VCaP (cell line): ENCODE measurements around the gene ARHGEF10L.

Experiments used
- H3K27ac ChIP-seq: fragments of 450-650 bp; 2 replicates; pipeline ENCODE4 v1.5.1; 2017
- TF ChIP-seq, protein P1 (sequence below): fragments of 450-650 bp; conservative IDR thresholded peaks from 2 replicates; pipeline ENCODE4 v1.5.1; 2017; ENCODE audit warnings: mild to moderate bottlenecking, moderate library complexity

ARHGEF10L gene

DNA sequence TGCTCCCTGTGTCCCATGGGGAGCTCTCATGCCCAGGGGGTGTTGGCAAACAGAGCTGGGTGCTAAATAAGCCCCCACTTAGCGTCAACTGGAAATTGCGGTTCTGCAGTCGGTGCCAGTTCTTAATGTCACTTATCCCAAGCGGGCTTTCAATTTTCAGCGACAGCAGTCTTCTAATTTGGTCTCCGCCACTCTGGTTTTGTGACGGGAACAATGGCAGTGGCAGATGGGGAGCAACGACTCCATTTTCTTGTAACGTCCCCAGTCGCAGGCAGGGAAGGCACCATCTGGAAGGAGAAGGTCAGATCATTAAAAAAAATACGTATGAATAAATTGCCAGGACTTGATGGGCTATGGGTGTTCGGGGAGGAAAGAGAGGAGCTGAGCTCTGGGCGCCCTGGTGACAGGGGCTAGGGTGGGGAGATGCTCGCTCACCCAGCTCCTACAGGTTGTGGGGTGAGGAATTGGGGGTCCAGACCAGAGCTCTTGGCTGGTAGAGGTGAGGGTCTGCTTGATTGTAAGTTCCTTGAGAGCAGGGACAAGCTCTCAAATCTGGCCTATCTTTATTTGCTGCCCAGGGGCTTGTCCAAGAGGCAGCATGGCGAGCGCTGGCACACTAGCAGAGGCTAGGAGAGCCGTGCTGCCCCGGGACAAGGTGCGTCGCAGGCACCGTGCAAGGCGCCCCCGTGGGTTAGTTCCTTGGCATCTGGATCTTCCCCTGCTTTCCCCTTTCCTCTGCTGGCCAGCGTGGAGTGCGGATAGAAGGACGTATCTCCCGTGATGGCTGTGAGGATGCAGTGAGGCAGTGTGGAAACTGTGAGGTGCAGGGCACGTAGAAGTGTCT, 105.8 kb downstream of the ARHGEF10L start:
- H3K27ac ChIP-seq, result no peak overlapping the region
- TF ChIP-seq, protein P1, sequence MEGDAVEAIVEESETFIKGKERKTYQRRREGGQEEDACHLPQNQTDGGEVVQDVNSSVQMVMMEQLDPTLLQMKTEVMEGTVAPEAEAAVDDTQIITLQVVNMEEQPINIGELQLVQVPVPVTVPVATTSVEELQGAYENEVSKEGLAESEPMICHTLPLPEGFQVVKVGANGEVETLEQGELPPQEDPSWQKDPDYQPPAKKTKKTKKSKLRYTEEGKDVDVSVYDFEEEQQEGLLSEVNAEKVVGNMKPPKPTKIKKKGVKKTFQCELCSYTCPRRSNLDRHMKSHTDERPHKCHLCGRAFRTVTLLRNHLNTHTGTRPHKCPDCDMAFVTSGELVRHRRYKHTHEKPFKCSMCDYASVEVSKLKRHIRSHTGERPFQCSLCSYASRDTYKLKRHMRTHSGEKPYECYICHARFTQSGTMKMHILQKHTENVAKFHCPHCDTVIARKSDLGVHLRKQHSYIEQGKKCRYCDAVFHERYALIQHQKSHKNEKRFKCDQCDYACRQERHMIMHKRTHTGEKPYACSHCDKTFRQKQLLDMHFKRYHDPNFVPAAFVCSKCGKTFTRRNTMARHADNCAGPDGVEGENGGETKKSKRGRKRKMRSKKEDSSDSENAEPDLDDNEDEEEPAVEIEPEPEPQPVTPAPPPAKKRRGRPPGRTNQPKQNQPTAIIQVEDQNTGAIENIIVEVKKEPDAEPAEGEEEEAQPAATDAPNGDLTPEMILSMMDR, result no peak

GRCh38 chr1:17646444-17647280, 107.2 kb downstream of the ARHGEF10L start:
- H3K27ac ChIP-seq, result no peak overlapping the region
- TF ChIP-seq, protein P1, result 0 out of 2 replicates have a peak, but pooled peaks have one; percentile 5

DNA sequence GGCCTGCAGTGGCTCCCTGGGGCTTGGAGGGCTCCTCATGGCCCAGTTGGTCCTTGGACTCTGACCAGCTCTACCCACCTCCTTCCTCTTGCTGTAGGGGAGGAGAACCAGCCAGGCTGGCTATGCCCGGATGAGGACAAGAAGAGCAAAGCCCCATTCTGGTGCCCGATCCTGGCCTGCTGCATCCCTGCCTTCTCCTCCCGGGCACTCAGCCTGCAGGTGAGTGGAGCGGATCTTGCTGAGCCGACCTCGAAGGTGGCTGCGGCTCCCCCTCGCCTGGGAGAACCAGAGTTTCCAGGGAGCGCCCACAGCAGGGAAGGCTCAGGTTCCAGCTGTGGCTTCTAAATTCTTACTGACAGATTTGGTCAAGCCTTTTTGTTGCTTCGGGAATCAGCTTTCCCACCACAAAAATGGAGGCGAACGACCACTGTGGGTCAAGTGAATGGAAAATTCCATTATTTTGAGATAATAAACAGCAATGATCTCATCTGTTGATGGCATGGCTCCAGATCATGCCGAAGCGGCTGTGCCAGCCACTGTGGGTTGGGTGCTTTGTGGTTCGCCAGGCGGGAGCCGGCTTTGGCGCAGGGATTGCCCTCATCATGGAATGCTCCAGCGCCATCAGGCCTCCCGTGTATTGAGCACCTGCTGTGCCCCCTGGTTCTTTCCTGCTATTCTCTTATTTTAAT, 109.1 kb downstream of the ARHGEF10L start:
- TF ChIP-seq, protein P1, result no peak
- H3K27ac ChIP-seq, result no peak overlapping the region

GRCh38 chr1:17649371-17650106, 110.0 kb downstream of the ARHGEF10L start:
- H3K27ac ChIP-seq, result no peak overlapping the region
- TF ChIP-seq, protein P1, result no peak

DNA sequence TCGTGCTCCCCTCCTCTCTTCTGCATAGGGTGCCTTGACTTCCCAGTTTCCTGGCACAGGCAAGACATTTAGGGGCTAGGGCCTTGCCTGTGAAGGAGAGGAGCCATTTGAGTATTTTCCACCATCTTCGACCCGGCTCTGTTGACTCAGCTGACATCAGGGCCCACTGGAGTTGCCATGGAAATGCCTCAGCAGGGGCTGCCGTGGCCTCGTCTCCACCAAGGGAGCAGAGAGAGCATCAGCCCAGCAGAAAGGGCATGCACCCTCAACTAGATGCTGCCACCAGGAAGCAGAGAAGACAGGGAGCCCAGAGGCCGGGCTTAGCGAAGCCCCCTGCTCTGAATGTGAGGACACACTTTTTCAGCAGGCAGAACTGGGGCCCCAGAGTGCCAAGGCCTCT, 113.8 kb downstream of the ARHGEF10L start:
- H3K27ac ChIP-seq, result no peak overlapping the region
- TF ChIP-seq, protein P1, result no peak

DNA sequence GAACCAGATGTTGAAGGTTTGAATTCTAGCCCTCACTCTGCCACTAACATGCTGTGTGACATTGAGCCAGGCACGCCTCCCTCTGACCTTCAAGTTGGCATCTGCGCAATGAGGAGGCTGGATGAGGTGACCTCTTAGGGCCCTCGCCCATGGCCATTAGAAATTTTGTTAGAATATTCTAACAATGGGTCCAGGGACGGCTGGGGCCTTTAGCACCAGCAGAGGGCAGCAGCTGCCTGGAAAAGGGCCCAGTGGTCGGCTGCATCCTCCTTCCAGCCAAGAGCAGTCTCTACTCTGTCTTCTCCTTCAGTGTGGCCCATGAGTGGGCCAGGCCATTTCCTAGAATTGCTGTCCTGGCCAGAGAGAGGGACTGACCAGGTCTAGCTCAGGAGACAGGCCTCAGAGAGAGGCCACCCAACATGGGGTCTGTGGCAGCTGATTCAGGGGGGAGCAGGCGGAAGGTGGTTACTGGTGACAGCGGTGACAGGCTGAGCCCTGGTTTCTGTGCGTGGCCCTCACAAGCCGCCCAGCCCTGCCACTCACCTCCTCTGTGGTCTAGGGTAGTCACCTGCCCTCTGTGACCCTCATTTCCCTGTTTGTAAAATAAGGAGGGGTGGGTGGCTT, 114.3 kb downstream of the ARHGEF10L start:
- H3K27ac ChIP-seq, result no peak overlapping the region
- TF ChIP-seq, protein P1, result peak; percentile 91
